Stimulated activated CD8-positive, alpha-beta memory T cell treated with anti-CD3 and anti-CD28 coated beads, Interleukin-4, amount 100 ng/mL, for 48 hours (primary cell): ENCODE measurements around the gene PGC.

Source experiments
- DNase-seq: peaks from one replicate; pipeline ENCODE4 v3.0.0-alpha.2; 2020

The PGC gene

GRCh38 chr6:41728073-41728936 lies 18.9 kb downstream of the PGC start:
- no peak for DNase-seq

- DNase-seq: no peak
Measured at GRCh38 chr6:41727705-41728072, 19.5 kb downstream of the PGC start.

- no peak for DNase-seq
Measured at GRCh38 chr6:41726876-41727275, 20.3 kb downstream of the PGC start.

GRCh38 chr6:41724586-41725501 lies 22.4 kb downstream of the PGC start:
- DNase-seq: no peak

GRCh38 chr6:41724228-41724580 lies 23.0 kb downstream of the PGC start:
- DNase-seq: no peak

GRCh38 chr6:41723530-41724227 lies 23.5 kb downstream of the PGC start:
- no peak for DNase-seq

- DNase-seq: no peak
Measured at GRCh38 chr6:41722969-41723529, 24.1 kb downstream of the PGC start.

GRCh38 chr6:41721414-41721813 lies 25.8 kb downstream of the PGC start:
- no peak for DNase-seq

GRCh38 chr6:41720783-41721182 lies 26.4 kb downstream of the PGC start:
- DNase-seq: no peak

GRCh38 chr6:41720262-41720620 lies 27.0 kb downstream of the PGC start:
- DNase-seq: no peak

- DNase-seq: no peak
Measured at GRCh38 chr6:41719436-41720261, 27.5 kb downstream of the PGC start.

- DNase-seq: no peak
Measured at GRCh38 chr6:41718828-41719227, 28.4 kb downstream of the PGC start.

GRCh38 chr6:41717392-41717736 lies 29.8 kb downstream of the PGC start:
- DNase-seq: no peak

GRCh38 chr6:41716516-41717391 lies 30.4 kb downstream of the PGC start:
- DNase-seq: no peak

- DNase-seq: no peak
Measured at GRCh38 chr6:41715795-41716515, 31.2 kb downstream of the PGC start.

GRCh38 chr6:41714556-41715273 lies 32.5 kb downstream of the PGC start:
- DNase-seq: no peak

GRCh38 chr6:41713650-41714291 lies 33.4 kb downstream of the PGC start:
- peak; percentile 41 for DNase-seq

- DNase-seq: no peak
Measured at GRCh38 chr6:41713159-41713649, 34.0 kb downstream of the PGC start.

GRCh38 chr6:41712651-41713103 lies 34.5 kb downstream of the PGC start:
- no peak for DNase-seq
